Hindlimb muscle (tissue), 1 donor: ENCODE measurements around the gene MAD1L1. TPM values are rescaled to one million over a fixed set of nuclear protein-coding genes. Genes with fewer than 3 reads are reported as not detected.
A peak's percentile ranks its signal among the peaks of the same experiment; 100 is the strongest.

ENCODE experiments used
- DNase-seq: peaks from one replicate; pipeline ENCODE4 v3.0.0-alpha.2; 2013
- polyA plus RNA-seq: library from polyadenylated mRNA; unstranded; fragments of 120-200 nt; gene quantifications from one replicate; pipeline ENCODE4 v1.2.1, GENCODE V29; 2013; ENCODE audit not compliant: insufficient read length

The MAD1L1 gene
- polyA plus RNA-seq, 1 donor: 27.6 TPM

DNA sequence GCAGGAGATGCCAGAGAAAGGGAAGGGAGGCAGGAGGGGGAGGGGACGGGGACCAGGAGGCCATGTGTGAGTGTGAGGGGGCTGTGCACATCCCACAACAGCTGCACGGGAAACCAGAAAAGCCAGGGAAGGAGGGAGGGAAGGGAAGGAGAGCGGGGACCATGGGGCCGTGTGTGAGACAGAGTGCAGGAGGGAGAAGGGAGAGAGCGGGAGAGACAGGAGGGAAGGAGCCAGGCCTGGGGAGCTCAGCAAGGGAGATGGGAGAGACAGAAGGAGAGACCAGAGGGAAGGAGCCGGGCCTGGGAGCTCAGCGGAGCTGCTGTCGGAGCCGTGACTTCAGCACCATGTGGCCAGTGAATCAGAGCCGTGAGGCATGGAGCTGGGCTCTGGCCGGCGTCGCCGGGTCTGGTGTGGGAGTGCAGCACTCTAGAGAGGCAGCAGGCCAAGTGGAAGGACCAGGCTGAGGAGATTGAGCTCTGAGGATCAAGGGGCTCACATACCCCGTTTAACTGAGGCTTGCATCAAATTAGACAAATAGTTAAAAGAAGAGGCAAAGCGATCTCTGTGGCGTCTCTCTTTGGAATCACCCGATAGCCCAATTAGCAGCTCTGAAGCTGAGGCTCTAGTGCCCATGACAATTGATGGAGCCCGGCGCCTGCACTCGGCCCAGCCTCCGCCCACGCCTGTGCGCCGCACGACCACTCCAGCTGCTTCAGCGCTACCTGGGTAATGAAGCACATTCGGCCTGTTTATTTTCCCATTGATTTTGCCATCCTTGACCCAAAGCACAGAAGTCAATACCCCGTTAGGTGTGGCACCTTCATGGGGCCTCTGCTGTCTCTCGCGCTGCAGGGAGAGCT is 150.4 kb downstream of the MAD1L1 start:
- DNase-seq: peak; percentile 63

DNA sequence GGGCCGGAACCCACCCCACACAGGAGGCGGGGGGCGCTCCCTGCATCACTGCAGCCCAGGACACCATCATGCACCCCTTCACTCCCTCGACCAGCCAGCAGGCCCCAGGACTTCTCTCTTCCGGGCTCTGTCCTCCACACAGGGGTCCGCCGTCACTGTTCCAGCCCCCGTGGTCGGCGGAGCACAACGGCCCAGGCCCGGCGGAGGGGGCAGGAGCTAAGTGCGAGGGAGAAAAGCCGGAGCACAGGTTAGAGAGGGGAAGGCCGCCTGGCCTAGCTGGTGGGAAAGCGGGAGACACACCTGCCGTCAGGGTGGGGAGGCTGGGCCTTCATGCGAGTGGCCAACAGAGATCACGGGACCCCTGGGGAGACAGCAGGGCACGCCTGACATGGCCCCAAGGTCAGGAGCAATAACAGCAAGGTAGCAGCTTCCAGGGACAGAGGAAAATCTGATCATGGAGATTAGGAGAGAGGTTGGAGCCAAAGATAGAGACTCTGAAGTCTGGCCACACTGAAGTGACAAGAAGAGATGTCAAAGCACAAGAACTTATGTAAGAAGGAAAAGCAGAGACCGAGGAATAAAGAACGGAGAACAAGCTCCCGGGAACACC is 151.1 kb downstream of the MAD1L1 start:
- DNase-seq: no peak

DNA sequence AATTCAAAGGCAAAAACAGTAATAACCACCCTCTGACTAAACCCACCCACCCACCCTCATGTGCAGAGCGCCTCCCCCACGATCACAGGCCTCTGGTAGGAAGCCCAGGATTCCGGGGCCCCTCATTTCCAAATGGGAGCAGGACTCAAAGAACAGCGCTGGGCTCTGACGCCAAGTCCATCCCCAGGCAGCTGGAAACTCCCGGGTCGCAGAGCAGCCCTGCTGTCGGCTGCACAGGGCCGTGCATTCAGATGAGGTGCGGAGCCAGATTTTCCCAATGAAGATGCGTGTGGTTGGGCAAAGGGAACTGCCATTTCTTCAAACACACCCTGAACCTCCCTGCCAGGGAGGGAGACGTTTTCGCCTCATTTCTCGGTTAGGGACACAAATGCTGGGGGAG is 152.3 kb downstream of the MAD1L1 start:
- peak; percentile 38 for DNase-seq

DNA sequence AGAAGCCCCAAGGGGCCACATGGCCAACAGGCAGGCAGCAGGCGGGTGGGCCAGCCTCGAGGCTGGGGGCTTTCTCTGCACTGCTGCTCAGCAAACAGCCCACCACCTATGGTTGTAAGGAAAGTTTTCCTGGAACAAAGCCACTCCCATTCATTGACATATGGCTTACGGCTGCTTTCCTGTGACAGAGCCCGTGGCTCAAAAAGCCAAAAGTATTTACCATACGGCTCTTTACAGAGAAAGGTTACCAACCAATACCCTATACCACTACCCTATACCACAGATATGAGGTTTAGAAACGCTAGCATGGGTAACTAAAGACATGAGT is 152.7 kb downstream of the MAD1L1 start:
- no peak for DNase-seq

DNA sequence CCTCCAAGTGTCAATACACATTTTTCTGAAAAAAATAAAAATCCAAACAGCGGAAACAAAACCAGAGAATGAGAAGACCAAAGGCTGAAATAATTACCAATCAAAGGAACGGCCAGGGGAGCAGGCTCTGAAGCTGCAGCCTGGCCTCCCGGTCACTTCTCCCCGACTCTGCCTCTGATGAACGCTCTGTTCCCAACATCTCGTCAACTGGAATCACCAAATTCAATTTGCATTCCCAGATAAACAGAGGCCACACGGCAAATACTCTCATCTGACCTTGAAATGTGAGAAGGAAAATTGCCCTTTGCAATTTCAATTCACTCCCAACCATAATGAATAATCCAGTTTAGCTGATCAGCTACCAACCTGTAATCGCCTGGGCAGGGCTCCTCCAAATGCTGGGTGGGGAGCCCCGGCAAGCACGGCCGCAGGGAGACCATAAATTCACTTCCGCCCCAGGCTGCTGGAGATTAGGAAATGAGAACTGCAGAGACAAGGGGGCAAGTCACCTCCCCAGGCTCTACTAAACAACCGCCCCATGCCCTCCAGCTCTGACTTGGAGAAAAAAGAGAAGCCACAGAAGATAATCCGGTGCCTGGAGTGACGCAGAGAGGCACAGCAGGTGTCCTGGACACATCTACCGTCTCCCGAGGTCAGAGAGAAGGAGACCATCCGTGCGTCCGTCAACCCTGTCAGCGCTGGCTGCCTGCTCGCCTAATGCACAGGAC is 153.2 kb downstream of the MAD1L1 start:
- no peak for DNase-seq

DNA sequence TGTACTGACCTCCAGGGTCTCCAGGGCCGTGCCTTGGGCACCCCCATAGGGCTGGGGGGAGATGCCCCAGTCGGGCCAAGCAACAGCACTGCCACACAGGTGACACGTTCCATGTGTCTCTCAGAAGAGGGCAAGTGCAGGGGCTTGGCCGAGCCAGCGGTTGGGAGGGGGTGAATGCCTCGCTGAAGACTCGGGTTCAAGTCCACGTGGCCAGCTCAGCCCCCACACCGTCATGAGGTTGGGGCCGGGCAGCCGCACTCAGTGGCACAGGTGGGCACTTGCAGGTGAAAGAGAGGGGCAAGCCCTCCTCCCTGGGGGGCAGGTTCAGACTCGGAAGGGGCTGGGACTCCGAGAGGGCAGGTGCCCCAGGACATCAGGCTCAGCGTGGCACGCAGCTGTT is 153.8 kb downstream of the MAD1L1 start:
- no peak for DNase-seq

DNA sequence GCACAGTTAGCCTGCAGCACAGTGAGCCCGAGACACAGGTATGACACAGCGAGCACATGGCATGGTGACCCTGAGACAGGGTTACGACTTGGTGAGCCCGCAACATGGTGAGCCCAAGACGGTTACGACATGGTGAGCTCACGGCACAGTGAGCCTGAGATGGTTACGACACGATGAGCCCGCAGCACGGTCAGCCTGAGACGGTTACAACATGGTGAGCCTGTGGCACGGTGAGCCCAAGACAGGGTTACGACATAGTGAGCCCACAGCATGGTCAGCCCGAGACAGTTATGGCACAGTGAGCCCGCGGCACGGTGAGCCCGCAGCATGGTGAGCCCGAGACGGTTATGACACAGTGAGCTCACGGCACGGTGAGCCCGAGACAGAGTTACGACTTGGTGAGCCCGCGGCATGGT is 156.1 kb downstream of the MAD1L1 start:
- DNase-seq: no peak

DNA sequence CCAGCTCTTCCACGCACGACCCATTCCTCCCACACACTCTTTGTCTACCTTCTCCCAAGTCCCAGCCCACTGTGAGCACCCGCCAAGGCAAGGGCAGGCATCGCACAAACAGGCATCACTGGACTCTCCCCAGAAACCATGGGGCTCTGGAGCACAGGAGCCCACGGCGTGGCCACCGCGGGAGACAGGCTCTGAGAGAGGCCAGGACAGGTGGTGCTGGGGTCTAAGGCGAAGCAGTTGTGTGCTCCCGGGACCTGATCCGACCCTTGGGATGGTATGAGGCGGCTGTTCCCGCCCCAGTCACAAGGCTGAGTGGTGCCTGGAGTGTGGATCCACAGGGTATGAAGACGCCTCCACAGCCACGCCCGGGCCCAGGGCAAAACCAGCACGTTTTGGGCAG is 156.9 kb downstream of the MAD1L1 start:
- DNase-seq: no peak

DNA sequence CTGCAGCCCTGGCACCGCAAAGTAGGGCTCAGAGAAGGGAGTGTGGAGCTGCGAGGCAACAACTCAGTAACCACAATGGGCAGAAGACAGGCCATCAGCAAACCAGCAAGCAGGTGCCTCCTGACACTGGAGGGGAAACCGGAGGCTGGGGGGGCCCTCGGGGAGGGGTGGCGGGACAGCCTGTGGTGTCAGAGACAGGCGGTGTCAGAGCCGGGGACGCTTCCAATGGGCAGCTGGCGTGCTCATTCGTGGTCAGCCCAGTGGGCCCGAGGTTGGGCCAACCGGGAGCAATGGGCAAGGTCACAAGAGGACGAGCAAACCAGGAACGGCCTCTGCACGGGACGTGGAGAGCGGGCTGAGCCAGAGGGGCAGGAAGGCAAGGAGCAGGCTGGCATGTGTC is 158.1 kb downstream of the MAD1L1 start:
- no peak for DNase-seq

DNA sequence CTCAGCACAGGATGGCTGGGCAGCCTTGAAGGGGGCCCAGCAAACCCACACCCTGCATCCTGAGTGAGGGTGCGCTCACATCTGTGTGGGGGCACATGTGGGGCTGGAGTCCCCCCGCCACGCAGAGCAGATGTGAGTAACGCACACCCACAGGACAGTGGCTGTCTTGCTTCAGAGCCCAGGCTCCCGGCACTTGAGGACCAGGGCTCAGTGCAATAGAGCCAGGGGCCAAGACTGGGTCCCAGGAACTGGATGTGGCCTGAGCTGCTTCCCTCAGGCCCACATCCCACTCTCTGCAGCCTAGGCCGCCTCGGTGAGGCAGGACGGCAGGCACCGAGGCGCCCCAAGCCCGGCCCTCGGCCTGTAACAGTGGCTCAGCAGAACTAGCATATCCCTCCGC is 159.9 kb downstream of the MAD1L1 start:
- DNase-seq: no peak

DNA sequence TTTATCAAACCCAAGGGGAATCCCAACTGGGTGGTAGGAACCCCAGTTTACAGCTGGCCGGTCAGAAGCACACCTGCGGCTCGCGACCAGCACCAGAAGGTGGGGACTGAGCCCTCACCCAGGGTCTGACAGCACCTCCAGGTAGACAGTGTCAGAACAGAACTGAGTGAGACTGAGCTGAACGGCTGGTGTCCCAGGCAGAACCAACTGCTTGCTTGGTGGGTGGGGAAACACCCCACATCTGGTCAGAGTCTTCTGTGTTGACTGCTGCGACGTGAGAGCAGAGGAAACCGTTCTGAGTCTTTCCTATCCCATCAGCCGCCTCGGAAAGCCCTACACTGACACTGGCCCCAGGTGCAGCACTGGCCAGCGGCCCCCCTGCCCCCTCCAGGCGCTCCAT is 160.7 kb downstream of the MAD1L1 start:
- no peak for DNase-seq

DNA sequence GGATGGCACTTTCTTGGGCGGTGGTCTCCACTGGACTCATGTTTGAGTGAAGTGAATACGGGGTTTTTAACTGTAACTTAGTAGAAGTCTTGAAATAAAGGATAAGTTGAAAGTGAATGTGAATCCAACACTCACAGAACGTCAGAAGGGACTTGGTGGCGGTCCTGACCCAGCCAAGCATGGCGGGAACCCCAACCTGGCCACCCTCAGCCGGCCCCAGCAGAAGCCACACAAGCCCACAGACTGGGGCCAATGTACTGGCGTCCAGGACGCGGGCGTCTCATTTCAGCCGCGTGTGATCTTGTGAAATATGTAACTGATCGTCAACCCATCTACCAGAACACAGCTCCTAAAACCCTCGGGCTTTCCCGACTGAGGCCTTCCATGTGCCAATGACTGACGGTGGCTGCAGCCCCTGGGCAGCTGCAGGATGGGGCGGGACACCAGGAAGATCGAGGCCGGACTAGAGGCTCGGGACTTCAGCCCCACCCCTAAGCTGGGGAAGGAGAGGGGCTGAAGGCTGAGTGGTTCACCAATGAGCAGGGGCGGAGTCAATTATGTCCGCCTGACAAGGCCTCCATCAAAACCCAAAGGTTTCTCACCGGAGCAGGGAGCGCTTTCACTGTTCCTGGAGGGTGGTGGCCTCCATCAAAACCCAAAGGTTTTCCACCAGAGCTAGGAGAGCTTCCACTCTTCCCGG is 161.5 kb downstream of the MAD1L1 start:
- DNase-seq: no peak

DNA sequence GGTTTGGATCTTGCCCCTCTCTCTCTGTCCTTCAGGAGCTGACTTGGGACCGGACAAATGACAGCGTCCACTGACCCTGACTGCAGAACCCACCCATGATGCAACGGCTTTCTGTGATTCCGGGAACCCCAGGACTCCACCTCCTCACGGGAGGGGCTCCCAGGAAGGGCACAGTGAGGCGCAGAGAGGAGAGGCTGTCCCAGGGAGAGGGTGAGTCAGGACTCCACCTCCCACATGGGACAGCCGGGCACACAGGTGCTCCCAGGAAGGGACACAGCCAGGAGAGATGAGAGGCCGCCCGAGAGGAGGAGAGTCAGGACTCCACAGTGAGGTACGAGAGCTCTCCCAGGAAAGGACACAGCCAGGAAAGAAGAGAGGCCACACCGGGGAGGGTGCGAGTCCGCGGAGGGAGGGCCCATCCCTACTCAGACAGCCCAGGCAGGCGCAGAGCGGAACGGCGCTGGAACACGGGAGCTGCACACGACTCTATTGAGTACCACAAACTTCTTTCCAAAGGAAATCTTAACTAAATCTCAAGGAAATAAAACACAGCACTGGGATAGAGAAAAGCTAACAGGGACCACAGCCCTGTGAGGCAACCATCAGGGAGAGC is 162.5 kb downstream of the MAD1L1 start:
- no peak for DNase-seq

DNA sequence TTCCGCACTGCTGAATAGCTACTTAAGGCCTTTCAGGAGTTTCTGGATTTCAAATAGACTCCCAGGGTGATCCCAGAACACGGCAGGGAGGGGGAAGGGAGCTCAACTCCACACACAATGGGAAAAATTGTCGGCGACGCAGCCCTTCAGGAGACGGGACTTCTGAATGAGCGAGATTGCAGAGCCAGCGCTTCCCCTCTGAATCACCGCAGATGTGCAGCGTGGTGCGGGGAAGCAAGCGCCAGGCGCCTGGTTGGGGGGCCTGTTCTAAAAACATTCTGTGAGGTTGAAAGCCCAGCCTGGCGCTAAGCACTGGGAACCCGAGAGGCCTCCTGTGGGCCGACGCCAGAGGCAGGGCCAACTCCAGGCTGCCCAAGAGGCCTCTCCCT is 163.3 kb downstream of the MAD1L1 start:
- no peak for DNase-seq

DNA sequence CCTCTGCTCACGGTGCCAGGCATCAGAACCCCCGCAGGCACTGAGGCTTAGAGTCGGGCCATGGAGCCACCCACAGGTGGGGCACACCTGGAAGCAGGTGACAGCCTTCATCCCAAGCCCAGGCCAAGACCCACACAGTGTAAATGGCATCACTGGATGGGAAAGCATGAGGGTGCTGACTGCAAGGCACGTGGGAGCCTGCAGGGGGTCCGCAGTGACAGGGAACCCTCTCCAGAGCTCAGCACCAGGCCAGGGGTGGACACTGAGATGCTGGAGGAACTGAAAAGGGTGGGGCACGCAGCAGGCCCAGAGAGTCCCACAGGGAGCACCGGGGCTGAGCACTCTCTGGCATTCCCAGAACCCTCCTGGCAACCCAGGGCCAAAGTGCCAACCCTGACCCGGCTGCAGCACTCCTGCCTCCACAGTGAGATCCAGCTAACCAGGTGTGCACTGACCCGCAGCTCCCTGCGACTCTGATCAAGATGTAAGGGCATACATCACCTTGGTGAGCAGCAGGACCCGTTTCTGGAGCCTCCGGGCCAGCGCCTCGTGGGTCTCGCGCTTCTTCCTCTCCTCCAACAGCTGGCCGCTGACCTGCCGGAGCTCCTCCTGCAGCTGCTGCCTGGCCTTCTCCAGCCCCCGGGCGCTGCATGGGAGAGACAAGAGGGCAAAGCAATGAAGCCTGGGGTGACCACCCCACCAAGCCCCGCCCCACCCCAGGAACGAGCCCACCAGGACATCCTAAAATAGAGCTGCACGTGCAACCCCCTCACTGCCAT is 163.9 kb downstream of the MAD1L1 start:
- no peak for DNase-seq

DNA sequence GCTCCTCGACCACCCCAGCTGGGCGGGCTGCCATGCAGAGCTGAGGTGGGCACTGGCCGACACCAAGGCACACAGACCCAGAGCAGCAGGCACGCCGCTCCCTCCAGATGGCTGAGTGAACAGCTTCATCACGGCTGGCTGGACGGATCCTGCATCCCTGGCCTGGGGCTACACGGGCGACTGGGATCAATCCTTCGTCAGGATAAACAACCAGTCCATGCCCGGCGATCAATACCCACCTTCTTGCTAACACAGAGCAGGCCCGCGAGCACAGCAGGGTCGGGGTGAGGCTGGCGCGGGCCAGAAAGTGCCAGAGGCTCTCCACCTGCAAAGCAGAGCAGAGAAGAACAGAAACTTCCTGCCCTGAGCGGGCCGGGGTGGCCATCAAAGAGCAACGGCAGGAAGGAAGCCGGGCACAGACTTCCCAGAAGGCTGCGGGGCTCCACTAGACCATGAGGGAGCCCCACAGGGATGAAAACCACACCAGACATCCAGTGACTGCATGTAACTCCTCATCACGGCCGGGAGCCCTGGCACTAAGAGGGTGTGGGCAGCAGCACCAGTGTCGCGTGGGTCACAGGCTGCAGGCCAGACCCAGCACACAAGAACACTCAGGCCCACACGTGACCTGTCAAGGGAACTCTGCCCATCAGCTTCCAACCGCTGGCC is 166.4 kb downstream of the MAD1L1 start:
- DNase-seq: no peak

DNA sequence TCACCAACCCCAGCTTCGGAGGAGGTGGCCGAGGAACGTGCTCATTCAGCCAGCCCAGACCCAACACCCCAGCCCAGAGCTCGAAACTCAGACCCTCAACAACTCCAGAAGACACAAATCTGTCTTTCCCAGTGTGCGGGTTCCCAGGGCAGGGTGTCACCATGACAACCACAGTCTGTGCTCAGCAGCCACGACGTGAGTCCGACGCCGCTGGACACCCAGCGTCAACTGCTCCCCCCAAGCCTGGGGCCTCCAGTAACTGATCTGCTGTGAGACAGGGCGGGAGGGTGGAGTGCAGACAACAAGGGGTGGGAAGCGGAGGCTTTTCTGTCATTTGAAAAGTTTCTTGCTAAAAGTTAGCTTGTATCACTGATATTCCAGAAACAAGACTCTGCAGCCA is 167.2 kb downstream of the MAD1L1 start:
- DNase-seq: no peak

DNA sequence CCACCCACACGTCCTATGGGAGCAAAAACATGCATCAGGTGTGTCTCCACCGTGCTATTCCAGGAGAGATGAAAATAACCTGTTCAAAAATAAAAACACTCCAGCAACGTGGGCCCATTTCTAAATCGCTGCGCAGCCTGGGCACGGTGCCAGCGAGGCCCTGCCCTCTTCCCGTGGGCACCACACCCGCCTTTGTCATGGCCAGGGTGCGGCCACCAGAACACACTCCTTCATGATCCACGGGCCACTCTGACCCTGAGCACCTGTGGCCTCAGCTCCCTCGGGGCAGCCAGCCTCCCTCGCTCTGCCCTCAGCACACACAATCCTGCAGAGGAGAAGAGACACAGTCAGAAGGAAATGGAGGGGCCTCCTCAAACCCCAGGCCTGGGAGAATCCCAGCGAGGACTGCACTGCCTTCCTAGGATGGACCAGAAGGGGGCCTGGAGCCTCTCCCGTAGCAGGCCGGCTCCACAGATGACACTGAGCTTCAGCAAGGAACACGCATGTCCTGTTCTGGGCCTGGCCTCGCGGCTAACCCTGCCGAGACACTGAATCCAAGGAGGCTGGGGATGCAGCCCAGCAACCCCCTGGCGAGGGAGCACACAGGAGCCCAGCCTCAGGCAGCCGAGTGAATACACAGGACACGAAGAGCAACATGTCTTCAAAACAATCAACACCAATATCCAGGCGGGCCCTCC is 169.0 kb downstream of the MAD1L1 start:
- peak; percentile 62 for DNase-seq

DNA sequence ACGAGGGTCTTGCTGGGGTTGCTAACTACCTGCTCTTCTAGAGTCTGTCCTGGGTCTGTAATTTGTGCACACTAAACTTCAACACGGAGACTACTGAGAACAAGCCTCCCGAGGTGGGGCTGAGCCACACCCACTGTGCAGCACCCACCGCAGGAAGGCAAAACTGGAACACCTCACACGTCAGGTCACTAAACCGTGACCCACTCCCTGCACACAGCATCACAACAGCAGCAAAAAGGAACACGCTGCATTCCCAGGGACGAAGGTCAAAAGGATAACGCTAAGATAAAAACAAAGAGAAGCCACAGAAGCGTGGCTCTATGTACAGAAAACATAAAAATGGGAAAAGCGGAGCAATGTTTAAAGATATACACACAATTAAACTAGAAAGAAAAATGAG is 170.1 kb downstream of the MAD1L1 start:
- DNase-seq: no peak

DNA sequence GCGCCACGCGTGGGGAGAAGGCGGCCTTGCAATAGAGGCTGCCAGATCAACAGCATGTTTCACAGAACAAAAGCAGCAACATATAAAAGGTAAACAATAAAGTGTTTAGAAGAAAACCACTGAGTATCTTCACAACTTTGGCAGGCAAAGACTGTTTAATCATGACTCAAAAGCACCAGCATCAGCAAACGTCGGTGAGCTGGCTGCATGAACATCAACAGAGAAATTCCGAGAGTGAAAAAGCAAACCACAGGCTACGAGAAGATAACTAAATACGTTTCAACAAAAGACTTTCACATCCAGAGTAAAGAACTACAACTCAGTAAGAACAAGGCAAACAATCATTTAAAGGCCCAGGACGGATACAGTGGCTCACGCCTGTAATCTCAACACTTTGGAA is 172.0 kb downstream of the MAD1L1 start:
- DNase-seq: no peak
